Nephron progenitor cell (in vitro differentiated cells): ENCODE results near the gene PPM1F.

Experiments used
- DNase-seq: peaks from one replicate; pipeline ENCODE4 v3.0.0; 2021
- H3K27ac Mint-ChIP-seq: 2 replicates; pipeline ENCODE4 v1.8.0; 2021; ENCODE audit warnings: mild to moderate bottlenecking, moderate library complexity, mixed read lengths
- H3K27me3 Mint-ChIP-seq: 2 replicates; pipeline ENCODE4 v1.8.0; 2021; ENCODE audit warnings: mild to moderate bottlenecking, low read depth, mixed read lengths; ENCODE audit not compliant: poor library complexity
- H3K36me3 Mint-ChIP-seq: 2 replicates; pipeline ENCODE4 v1.8.0; 2021; ENCODE audit warnings: low read depth, mixed read lengths
- H3K4me1 Mint-ChIP-seq: 2 replicates; pipeline ENCODE4 v1.8.0; 2021; ENCODE audit warnings: mixed read lengths
- H3K4me3 Mint-ChIP-seq: 2 replicates; pipeline ENCODE4 v1.8.0; 2021; ENCODE audit warnings: mild to moderate bottlenecking, moderate library complexity, mixed read lengths
- H3K9me3 Mint-ChIP-seq: 2 replicates; pipeline ENCODE4 v1.8.0; 2021; ENCODE audit warnings: mild to moderate bottlenecking, moderate library complexity, mixed read lengths
- CTCF ChIP-seq: fragments of 200-600 bp; sonication (generic); IDR thresholded peaks from 2 replicates; pipeline ENCODE4 v1.5.0; 2021; ENCODE audit warnings: antibody characterized with exemption

PPM1F gene

GRCh38 chr22:21968452-21969129 is 15.9 kb upstream of the PPM1F start:
- no peak overlapping the region for H3K27ac Mint-ChIP-seq
- TF ChIP-seq CTCF: no peak
- H3K36me3 Mint-ChIP-seq: peaks cover 59% of the 10 kb centered on the region
- H3K4me3 Mint-ChIP-seq: no peak overlapping the region
- DNase-seq: no peak
- H3K4me1 Mint-ChIP-seq: no peaks in the 10 kb centered on the region
- no peaks in the 10 kb centered on the region for H3K27me3 Mint-ChIP-seq
- no peaks in the 10 kb centered on the region for H3K9me3 Mint-ChIP-seq

GRCh38 chr22:21967693-21968271 is 15.1 kb upstream of the PPM1F start:
- Mint-ChIP-seq H3K4me3 (no peak overlapping the region), H3K27ac (no peak overlapping the region), H3K36me3 (peaks cover 63% of the 10 kb centered on the region), H3K9me3 (no peaks in the 10 kb centered on the region), H3K27me3 (no peaks in the 10 kb centered on the region), H3K4me1 (no peaks in the 10 kb centered on the region)
- no peak for TF ChIP-seq CTCF
- DNase-seq: no peak

DNA sequence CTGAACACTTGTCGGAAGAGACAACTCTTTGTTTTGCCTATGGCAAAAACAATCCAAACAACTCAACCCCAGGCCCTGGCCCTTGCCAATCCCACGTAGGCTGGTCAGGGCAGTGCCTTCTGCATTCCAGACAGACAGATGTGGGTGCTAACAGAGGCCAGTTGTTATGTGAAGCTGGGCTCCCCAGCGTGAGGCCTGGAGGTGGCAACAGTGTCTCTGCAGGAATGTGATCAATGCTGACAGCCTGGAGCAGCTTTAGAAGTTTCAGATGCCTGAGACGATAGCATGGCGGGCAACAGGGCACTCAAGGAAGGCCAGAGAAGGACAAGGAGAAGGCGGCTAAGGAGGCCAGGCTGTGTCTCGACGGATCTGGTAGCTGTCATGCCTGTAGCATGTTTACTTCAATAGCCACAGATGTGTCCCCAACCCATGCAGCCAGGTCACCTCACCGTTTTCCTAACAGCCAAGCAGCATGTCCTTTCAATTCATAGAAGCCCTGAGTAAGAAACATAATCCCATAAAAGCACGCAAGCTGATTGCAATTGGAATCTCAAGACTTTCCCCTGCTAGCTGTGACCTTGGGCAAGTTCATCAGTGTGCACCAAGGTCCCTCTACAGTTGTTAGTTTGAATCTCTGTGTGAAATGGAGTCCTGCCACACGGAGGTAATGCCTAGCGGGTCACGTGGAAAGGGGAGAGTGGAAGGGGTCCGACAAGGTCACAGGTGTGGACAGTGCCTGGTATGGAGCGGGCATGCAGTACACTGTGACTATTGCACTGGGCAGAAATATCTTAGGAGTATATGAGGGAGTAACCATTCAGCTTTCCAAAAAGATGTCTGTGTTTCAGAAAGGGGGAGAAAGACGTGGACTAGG is 14.2 kb upstream of the PPM1F start:
- Mint-ChIP-seq H3K4me1 (no peaks in the 10 kb centered on the region), H3K27me3 (no peaks in the 10 kb centered on the region), H3K36me3 (peaks cover 56% of the 10 kb centered on the region), H3K27ac (no peak overlapping the region), H3K4me3 (no peak overlapping the region), H3K9me3 (no peaks in the 10 kb centered on the region)
- no peak for DNase-seq
- TF ChIP-seq CTCF: no peak

DNA sequence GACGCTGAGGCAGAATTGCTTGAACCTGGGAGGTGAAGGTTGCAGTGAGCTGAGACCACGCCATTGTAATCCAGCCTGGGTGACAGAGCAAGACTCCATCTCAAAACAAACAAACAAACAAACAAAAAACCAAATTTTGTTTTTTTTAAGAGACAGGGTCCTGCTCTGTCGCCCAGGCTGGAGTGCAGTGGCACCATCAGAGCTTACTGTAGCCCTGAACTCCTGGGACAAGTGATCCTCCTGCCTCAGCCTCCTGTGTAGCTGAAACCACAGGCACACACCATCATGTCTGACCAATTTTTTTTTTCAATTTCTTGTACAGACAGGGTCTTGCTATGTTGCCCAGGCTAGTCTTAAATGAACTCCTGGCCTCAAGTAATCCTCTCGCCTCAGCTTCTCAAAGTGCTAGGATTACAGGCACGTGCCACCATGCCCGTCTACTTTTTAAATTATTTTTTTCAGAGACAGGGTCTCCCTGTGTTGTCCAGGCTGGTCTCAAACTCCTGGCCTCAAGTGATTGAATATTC is 13.2 kb upstream of the PPM1F start:
- Mint-ChIP-seq H3K27me3 (no peaks in the 10 kb centered on the region), H3K4me3 (no peak overlapping the region), H3K4me1 (no peaks in the 10 kb centered on the region), H3K9me3 (no peaks in the 10 kb centered on the region), H3K36me3 (peaks cover 51% of the 10 kb centered on the region), H3K27ac (no peak overlapping the region)
- no peak for TF ChIP-seq CTCF
- DNase-seq: no peak

DNA sequence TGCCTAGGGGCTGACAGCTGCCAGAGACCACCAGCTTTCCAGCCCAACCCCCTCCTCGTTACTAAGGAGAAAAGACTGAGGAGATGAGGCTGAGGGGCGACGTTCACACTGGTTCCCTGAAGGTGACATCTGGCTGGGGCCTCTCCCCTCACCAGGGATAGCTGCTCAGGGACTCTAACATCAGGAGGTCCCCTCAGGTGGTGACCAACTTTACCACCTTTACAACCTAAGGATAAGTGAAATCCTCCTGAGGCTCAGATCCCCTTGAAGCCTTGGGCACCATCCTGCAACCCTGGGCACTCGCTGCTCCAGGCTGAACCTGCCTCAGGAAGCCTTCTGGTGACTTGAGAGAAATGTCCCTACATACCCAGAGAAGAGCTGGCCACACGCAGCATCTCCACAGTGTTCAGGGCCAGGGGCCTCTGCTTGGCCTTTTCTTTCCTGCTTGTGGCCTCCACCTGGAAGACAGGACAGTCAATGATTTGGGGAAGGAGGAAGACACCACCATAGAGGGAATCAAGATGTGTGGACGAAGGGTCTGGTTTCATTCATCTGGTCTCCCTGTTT is 12.4 kb upstream of the PPM1F start:
- no peak overlapping the region for H3K27ac Mint-ChIP-seq
- H3K4me3 Mint-ChIP-seq: no peak overlapping the region
- peaks cover 44% of the 10 kb centered on the region for H3K36me3 Mint-ChIP-seq

More for the DNA sequence above, 12.4 kb upstream of the PPM1F start:
- Mint-ChIP-seq H3K4me1 (no peaks in the 10 kb centered on the region), H3K27me3 (no peaks in the 10 kb centered on the region), H3K9me3 (no peaks in the 10 kb centered on the region)
- no peak for DNase-seq
- no peak for TF ChIP-seq CTCF
